Ovary (tissue), 9 donors: ENCODE results near the gene EPS8L1. TPM values are rescaled to one million over a fixed set of nuclear protein-coding genes. Genes with fewer than 3 reads are reported as not detected.
"Not testable (repeated sequence)": the region's sequence is repeated elsewhere in the genome, so short reads cannot be mapped to it uniquely, and the experiment has no call there.

ENCODE experiments used
- DNase-seq, 5 donors: peaks; one replicate each; pipeline ENCODE4 v3.0.0-alpha.2; 2019 to 2020
- H3K27ac ChIP-seq, 2 donors: fragments of 200-600 bp; one replicate each; pipeline versions ENCODE4 v1.5.1 to v1.8.0; 2019 to 2022
- H3K27me3 ChIP-seq: fragments of 200-600 bp; one replicate; pipeline ENCODE4 v1.8.0; 2022
- H3K36me3 ChIP-seq: fragments of 200-600 bp; sonication (generic); one replicate; pipeline ENCODE4 v1.5.1; 2019
- H3K4me1 ChIP-seq: one replicate; pipeline ENCODE4 v1.8.1; 2013; ENCODE audit warnings: mild to moderate bottlenecking, moderate library complexity; ENCODE audit not compliant: insufficient read depth
- H3K4me3 ChIP-seq: fragments of 200-600 bp; sonication (generic); one replicate; pipeline ENCODE4 v1.5.1; 2017
- H3K9me3 ChIP-seq, 2 donors: fragments of 200-600 bp in 1 of 2; sonication (generic) in 1 of 2; one replicate each; pipeline versions ENCODE4 v1.5.1 to v1.8.1; 2013 to 2019; ENCODE audit warnings: mild to moderate bottlenecking in 1 of 2, moderate library complexity in 1 of 2
- EP300 ChIP-seq: sonication (generic); formaldehyde crosslinking; IDR thresholded peaks from one replicate; pipeline ENCODE4 v1.6.1; 2017; ENCODE audit warnings: antibody characterized with exemption
- POLR2A ChIP-seq: fragments of 450-650 bp; IDR thresholded peaks from one replicate; pipeline ENCODE4 v1.6.1; 2017; ENCODE audit warnings: antibody characterized with exemption, mild to moderate bottlenecking, moderate library complexity
- WGBS, 3 donors: extraction: QIAGEN DNeasy Blood & Tissue Kit in 1 of 3; methylation state at CpG; one replicate each; pipeline versions ENCODE4 v1.1.5 to v1.1.7; 2013 to 2017; 5-methylcytosine and 5-hydroxymethylcytosine counted together
- intact Hi-C, 4 donors: fragments of 100-400 bp; cut with DNase I; formaldehyde crosslinking; loops; one replicate each; pipeline versions ENCODE4 v1.11.0 to v1.15.1; 2022 to 2023
- polyA plus RNA-seq, 2 donors: library from polyadenylated mRNA; stranded (reverse); fragments of 200-250 nt in 1 of 2; fragments of 350-450 nt in 1 of 2; fragmentation: Illumina TruSeq in 1 of 2; extraction: RNeasy Lipid Tissue Mini Kit (QIAGEN cat#74804) in 1 of 2; gene quantifications; one replicate each; pipeline ENCODE4 v1.2.3, GENCODE V29; 2013 to 2014
- total RNA-seq, 7 donors: library from RNA; depleted of rRNA in 2 of 7; stranded (reverse); fragments of >200 nt in 2 of 7; fragmentation: NEBNext Ultra II Directional in 3 of 7; extraction: Animal tissue kit (Norgen Biotek cat#: 25700) in 3 of 7; gene quantifications; one replicate each; pipeline versions ENCODE4 v1.1.0 to v1.2.4, GENCODE V29; 2016 to 2023
- TF ChIP-seq, protein P1 (sequence below), 3 donors: fragments of 450-650 bp in 2 of 3; fragments of 200-600 bp in 1 of 3; IDR thresholded peaks; one replicate each; pipeline versions ENCODE4 v1.5.1 to v1.8.0; 2016 to 2022; ENCODE audit warnings: antibody characterized with exemption in 3 of 3, mild to moderate bottlenecking in 1 of 3
- donor health status: DM: no; HTN: no; CAD: no; lungs with moderate emphysema.
- donor health status: DM: no; HTN: no; CAD: no.
- donor health status: Bipolar disorder and iron deficiency.
- donor health status: DM: yes; HTN: yes; CAD: no.
- donor health status: DM: no; HTN: no; CAD: no.
- donor health status: DM: yes; HTN: yes; CAD: no.

The EPS8L1 gene
- total and polyA plus RNA-seq, 9 donors, result 0.87 to 142 (median 5.1) TPM

DNA sequence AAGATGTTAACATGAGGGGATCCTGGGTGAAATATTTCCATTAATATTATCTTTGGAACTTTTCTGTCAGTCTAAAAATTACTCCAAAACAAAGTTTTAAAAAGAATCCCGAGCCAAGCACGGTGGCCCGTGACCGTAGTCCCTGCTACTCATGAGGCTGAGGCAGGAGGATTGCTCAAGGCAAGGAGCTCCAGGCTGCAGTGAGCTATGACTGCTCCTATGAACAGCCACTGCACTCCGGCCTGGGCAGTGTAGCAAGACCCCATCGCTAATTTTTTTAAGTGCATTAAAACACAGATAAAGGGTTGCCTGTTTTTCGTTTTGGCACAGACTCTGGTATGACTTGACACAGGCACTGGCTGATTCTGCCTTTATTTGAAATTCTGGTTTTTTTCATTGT lies 44.5 kb upstream of the EPS8L1 start:
- H3K27me3 ChIP-seq, result no peaks in the 10 kb centered on the region
- no peak for DNase-seq
- TF ChIP-seq POLR2A (no peak), EP300 (no peak)
- TF ChIP-seq, protein P1, sequence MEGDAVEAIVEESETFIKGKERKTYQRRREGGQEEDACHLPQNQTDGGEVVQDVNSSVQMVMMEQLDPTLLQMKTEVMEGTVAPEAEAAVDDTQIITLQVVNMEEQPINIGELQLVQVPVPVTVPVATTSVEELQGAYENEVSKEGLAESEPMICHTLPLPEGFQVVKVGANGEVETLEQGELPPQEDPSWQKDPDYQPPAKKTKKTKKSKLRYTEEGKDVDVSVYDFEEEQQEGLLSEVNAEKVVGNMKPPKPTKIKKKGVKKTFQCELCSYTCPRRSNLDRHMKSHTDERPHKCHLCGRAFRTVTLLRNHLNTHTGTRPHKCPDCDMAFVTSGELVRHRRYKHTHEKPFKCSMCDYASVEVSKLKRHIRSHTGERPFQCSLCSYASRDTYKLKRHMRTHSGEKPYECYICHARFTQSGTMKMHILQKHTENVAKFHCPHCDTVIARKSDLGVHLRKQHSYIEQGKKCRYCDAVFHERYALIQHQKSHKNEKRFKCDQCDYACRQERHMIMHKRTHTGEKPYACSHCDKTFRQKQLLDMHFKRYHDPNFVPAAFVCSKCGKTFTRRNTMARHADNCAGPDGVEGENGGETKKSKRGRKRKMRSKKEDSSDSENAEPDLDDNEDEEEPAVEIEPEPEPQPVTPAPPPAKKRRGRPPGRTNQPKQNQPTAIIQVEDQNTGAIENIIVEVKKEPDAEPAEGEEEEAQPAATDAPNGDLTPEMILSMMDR (IDR thresholded peaks at IDR 0.05), result no peak
- no peak overlapping the region for H3K4me3 ChIP-seq
- intact Hi-C loops, result no loop called here
- no peaks in the 10 kb centered on the region for H3K4me1 ChIP-seq
- no peaks in the 10 kb centered on the region for H3K9me3 ChIP-seq
- 79 to 91% (median 84%) methylated on average over 7 of the region's 7 CpGs for WGBS, 3 donors
- H3K36me3 ChIP-seq, result no peaks in the 10 kb centered on the region
- H3K27ac ChIP-seq, result no peak overlapping the region

DNA sequence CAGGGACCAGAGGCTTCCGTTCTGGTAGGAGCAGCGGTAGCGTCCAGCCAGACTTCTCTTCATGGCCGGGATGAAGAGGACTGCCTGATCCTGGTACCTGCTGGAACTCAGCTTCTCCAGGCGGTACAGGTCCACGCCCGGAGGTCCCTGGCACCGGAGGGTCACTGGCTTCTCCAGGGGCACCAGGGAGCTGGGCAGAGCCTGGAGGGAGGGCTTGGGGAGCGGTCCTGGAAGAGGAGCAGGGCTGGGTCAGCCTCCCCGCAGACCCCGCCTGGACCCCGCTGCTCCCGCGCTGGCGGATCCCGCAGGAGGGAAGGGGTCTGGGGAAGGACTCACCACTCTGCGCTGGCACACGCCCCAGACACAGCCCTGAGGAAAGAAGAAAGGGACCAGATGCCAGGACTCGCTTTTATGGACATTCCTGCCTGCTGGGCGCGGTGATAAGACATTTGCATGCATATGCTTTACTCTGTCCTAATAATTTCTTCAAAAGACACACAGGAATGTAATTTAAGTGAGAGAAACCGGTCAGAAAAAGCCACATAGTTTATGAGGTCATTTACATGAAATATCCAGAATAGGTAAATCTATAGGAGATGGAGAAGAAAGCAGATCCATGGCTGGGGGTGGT lies 43.4 kb upstream of the EPS8L1 start:
- Histone ChIP-seq H3K9me3 (no peaks in the 10 kb centered on the region), H3K4me1 (no peaks in the 10 kb centered on the region), H3K4me3 (no peak overlapping the region), H3K27me3 (no peaks in the 10 kb centered on the region), H3K36me3 (no peaks in the 10 kb centered on the region), H3K27ac (no peak overlapping the region)
- DNase-seq, result no peak
- TF ChIP-seq POLR2A (no peak), EP300 (no peak)
- TF ChIP-seq, protein P1 (IDR thresholded peaks at IDR 0.05), result no peak
- intact Hi-C loops, result no loop called here
- 84 to 93% (median 90%) methylated on average over 22 of the region's 22 CpGs for WGBS, 3 donors

DNA sequence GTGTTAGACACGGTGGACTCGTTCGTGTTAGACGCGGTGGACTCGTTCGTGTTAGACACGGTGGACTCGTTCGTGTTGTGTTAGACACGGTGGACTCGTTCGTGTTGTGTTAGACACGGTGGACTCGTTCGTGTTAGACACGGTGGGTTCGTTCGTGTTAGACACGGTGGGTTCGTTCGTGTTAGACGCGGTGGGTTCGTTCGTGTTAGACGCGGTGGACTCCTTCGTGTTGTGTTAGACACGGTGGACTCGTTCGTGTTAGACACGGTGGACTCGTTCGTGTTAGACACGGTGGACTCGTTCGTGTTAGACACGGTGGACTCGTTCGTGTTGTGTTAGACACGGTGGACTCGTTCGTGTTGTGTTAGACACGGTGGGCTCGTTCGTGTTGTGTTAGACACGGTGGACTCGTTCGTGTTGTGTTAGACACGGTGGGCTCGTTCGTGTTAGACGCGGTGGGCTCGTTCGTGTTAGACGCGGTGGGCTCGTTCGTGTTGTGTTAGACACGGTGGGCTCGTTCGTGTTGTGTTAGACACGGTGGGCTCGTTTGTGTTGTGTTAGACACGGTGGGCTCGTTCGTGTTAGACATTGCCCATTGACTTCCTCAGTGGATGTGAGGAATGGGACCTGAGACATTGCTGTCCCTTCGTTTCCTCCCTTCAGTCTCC lies 42.6 kb upstream of the EPS8L1 start:
- 92 to 93% (median 93%) methylated on average over 54 to 70 of the region's 70 CpGs for WGBS, 3 donors
- intact Hi-C loops, H3K9me3 ChIP-seq: not testable (repeated sequence)

DNA sequence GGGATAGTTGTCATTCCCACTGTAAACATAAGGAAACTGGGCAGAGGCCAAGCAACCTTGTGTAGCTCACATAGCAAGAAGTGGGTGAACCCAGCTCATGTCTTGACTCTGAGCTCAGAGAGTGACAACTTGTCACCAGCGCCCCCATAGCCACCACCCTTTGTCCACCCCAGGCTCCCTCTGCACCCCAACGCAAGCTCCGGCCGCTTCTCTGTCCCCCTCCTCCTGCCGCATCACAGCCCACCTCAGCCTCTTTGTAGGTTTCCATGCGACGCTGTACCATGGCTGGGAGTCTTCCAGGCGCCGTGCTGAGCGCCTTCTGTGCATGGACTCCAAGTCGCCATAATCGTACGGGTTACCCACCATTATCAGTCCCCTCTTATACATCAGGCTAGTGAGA lies 40.9 kb upstream of the EPS8L1 start:
- Histone ChIP-seq H3K27ac (no peak overlapping the region), H3K4me3 (no peak overlapping the region)
- intact Hi-C loops, result no loop called here

More for the DNA sequence above, 42.6 kb upstream of the EPS8L1 start:
- not testable (repeated sequence) for H3K36me3 ChIP-seq, DNase-seq, H3K27ac ChIP-seq, H3K4me3 ChIP-seq, H3K27me3 ChIP-seq, H3K4me1 ChIP-seq

More for the DNA sequence above, 40.9 kb upstream of the EPS8L1 start:
- 93 to 96% (median 95%) methylated on average over 13 of the region's 13 CpGs for WGBS, 3 donors
- Histone ChIP-seq H3K9me3 (no peaks in the 10 kb centered on the region), H3K4me1 (no peaks in the 10 kb centered on the region), H3K36me3 (no peaks in the 10 kb centered on the region), H3K27me3 (no peaks in the 10 kb centered on the region)
- TF ChIP-seq POLR2A (no peak), EP300 (no peak)
- TF ChIP-seq, protein P1 (IDR thresholded peaks at IDR 0.05), result no peak
- DNase-seq, result no peak
